GM21390 (cell line): ENCODE measurements around the gene TMEM203.

Experiments
- ATAC-seq: cut with Tn5 transposase; IDR thresholded peaks from one replicate; pipeline ENCODE4 v1.9.1; 2021; ENCODE audit not compliant: unreplicated experiment

The TMEM203 gene

GRCh38 chr9:137182836-137183235 is 22.6 kb downstream of the TMEM203 start:
- ATAC-seq = no peak

GRCh38 chr9:137181680-137182079 is 23.8 kb downstream of the TMEM203 start:
- ATAC-seq = no peak

- ATAC-seq = no peak
Observed at GRCh38 chr9:137180491-137180890, 25.0 kb downstream of the TMEM203 start.

GRCh38 chr9:137179761-137180160 is 25.7 kb downstream of the TMEM203 start:
- ATAC-seq = no peak

- ATAC-seq = no peak
Observed at GRCh38 chr9:137178939-137179630, 26.4 kb downstream of the TMEM203 start.

GRCh38 chr9:137178201-137178938 is 27.1 kb downstream of the TMEM203 start:
- ATAC-seq = no peak

- no peak for ATAC-seq
Observed at GRCh38 chr9:137176302-137177182, 28.9 kb downstream of the TMEM203 start.

GRCh38 chr9:137175345-137175961 is 30.0 kb downstream of the TMEM203 start:
- ATAC-seq = no peak

- ATAC-seq = no peak
Observed at GRCh38 chr9:137174722-137175293, 30.6 kb downstream of the TMEM203 start.

- ATAC-seq = no peak
Observed at GRCh38 chr9:137173796-137174664, 31.4 kb downstream of the TMEM203 start.

- no peak for ATAC-seq
Observed at GRCh38 chr9:137172901-137173795, 32.3 kb downstream of the TMEM203 start.

GRCh38 chr9:137171149-137171900 is 34.1 kb downstream of the TMEM203 start:
- no peak for ATAC-seq

GRCh38 chr9:137170486-137171148 is 34.8 kb downstream of the TMEM203 start:
- no peak for ATAC-seq

- no peak for ATAC-seq
Observed at GRCh38 chr9:137169896-137170358, 35.5 kb downstream of the TMEM203 start, which contains the start of gene LRRC26. LRRC26 (minus strand) TSS chr9:137170051; CDS start chr9:137169943, 108 bp downstream.

- ATAC-seq = no peak
Observed at GRCh38 chr9:137168904-137169856, 36.3 kb downstream of the TMEM203 start.

GRCh38 chr9:137168573-137168903 is 36.9 kb downstream of the TMEM203 start:
- no peak for ATAC-seq
